ENCODE measurements around the gene CA5A. TPM values are rescaled to one million over a fixed set of nuclear protein-coding genes. Genes with fewer than 3 reads are reported as not detected.

CA5A gene
- total RNA-seq, 1 experiment from 2014 or later, result not detected

DNA sequence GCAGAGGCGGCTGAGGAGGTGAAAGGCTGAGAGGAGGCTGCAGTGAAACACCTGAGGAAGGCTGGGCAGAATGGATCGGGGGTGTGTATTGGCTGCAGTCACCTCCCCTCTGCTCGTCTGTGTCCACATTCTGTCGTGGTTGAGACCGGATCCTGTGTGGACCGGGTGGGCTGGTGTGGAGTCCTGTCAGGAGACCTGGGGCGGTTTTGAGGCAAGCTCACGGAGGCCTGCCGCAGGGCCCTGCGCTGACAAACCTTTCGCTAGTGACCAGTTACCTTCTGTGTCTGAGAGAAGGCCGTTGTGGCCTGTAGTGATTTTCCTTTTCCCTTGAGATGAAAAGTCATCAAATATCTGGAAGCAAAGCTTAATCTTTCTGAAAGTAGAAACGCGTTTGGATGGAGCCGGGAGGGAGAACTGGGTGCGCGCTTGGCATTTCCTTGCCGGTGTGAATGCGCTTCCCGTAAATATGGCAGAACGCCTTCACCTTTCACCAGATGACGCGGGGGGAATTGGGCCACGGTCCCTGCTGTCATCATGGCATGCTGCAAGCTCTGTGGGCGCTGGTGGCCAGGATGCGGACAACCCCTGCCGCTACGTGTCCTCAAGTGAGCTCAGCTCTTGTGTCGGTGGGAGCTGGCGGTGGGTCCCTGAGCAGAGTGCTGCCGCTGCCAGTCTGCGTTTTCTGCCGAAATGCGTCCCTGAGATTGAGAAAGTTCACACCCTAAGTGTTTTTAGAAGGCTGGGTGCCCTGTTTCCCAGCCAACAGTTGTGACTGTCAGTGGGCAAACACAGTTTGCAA is 21.2 kb upstream of the CA5A start:
- no TSS peak for BruUV-seq (replicated peaks)
- Histone ChIP-seq H3K9me2 (ENCODE audit: insufficient read depth) (no peaks in the 10 kb centered on the region), H3K9ac (ENCODE audit: low read length) (no peak overlapping the region), H3K36me3 (ENCODE audit: control insufficient read depth in 1 of 2, insufficient read depth in 2 of 2, low read length in 2 of 2) (peaks cover 0 to 16% of the 10 kb centered on the region in 2 experiments; a peak in 1 of 4 replicates), H3K27me3 (ENCODE audit: insufficient read depth, low read length) (no peaks in the 10 kb centered on the region), H3K4me2 (ENCODE audit: low read length) (no peak overlapping the region), H4K20me1 (ENCODE audit: insufficient read depth) (no peaks in the 10 kb centered on the region), H3K9me3 (ENCODE audit: control insufficient read depth in 1 of 2, insufficient read depth in 1 of 2, low read depth in 1 of 2, low read length in 2 of 2) (no peaks in the 10 kb centered on the region), H2AFZ (ENCODE audit: low read depth, low read length, poor library complexity, severe bottlenecking) (no peak overlapping the region), H3K4me3 (replicated peaks in 1 of 2; ENCODE audit: low read depth in 1 of 2, low read length in 2 of 2) (no peak overlapping the region), H3K4me1 (ENCODE audit: control insufficient read depth in 1 of 2, insufficient read depth in 2 of 2, low read length in 2 of 2) (peaks cover 4% of the 10 kb centered on the region in 2 experiments), H3K79me2 (ENCODE audit: insufficient read depth, low read length) (peaks cover 96% of the 10 kb centered on the region), H3K27ac (ENCODE audit: low read depth, low read length) (no peak overlapping the region)
- TF ChIP-seq POLR2A (IDR thresholded peaks at IDR 0.05; ENCODE audit: borderline replicate concordance, extremely low read depth, insufficient read depth, insufficient read length), result no peak
- no peak for TF ChIP-seq EZH2 (IDR thresholded peaks at IDR 0.05)
- TF ChIP-seq CEBPB (IDR thresholded peaks at IDR 0.05; ENCODE audit: low read depth), result no peak
- TF ChIP-seq, protein P1, sequence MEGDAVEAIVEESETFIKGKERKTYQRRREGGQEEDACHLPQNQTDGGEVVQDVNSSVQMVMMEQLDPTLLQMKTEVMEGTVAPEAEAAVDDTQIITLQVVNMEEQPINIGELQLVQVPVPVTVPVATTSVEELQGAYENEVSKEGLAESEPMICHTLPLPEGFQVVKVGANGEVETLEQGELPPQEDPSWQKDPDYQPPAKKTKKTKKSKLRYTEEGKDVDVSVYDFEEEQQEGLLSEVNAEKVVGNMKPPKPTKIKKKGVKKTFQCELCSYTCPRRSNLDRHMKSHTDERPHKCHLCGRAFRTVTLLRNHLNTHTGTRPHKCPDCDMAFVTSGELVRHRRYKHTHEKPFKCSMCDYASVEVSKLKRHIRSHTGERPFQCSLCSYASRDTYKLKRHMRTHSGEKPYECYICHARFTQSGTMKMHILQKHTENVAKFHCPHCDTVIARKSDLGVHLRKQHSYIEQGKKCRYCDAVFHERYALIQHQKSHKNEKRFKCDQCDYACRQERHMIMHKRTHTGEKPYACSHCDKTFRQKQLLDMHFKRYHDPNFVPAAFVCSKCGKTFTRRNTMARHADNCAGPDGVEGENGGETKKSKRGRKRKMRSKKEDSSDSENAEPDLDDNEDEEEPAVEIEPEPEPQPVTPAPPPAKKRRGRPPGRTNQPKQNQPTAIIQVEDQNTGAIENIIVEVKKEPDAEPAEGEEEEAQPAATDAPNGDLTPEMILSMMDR (IDR thresholded peaks at IDR 0.05 in 2 of 3, conservative IDR thresholded peaks at IDR 0.05 in 1 of 3; ENCODE audit: borderline replicate concordance in 1 of 3, insufficient read depth in 1 of 3, low read depth in 2 of 3, low read length in 2 of 3), result no peak
- TF ChIP-seq ELF1 (IDR thresholded peaks at IDR 0.05; ENCODE audit: borderline replicate concordance, low read depth), result no peak
- no peak for TF ChIP-seq RAD21 (IDR thresholded peaks at IDR 0.05; ENCODE audit: low read depth)
- TF ChIP-seq ZNF274 (IDR thresholded peaks at IDR 0.05; ENCODE audit: low read depth, low read length), result no peak
- TF ChIP-seq, protein P2, sequence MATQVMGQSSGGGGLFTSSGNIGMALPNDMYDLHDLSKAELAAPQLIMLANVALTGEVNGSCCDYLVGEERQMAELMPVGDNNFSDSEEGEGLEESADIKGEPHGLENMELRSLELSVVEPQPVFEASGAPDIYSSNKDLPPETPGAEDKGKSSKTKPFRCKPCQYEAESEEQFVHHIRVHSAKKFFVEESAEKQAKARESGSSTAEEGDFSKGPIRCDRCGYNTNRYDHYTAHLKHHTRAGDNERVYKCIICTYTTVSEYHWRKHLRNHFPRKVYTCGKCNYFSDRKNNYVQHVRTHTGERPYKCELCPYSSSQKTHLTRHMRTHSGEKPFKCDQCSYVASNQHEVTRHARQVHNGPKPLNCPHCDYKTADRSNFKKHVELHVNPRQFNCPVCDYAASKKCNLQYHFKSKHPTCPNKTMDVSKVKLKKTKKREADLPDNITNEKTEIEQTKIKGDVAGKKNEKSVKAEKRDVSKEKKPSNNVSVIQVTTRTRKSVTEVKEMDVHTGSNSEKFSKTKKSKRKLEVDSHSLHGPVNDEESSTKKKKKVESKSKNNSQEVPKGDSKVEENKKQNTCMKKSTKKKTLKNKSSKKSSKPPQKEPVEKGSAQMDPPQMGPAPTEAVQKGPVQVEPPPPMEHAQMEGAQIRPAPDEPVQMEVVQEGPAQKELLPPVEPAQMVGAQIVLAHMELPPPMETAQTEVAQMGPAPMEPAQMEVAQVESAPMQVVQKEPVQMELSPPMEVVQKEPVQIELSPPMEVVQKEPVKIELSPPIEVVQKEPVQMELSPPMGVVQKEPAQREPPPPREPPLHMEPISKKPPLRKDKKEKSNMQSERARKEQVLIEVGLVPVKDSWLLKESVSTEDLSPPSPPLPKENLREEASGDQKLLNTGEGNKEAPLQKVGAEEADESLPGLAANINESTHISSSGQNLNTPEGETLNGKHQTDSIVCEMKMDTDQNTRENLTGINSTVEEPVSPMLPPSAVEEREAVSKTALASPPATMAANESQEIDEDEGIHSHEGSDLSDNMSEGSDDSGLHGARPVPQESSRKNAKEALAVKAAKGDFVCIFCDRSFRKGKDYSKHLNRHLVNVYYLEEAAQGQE (IDR thresholded peaks at IDR 0.05; ENCODE audit: low read depth), result no peak
- TF ChIP-seq, protein P3, sequence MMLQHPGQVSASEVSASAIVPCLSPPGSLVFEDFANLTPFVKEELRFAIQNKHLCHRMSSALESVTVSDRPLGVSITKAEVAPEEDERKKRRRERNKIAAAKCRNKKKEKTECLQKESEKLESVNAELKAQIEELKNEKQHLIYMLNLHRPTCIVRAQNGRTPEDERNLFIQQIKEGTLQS (IDR thresholded peaks at IDR 0.05), result no peak
- no peak for TF ChIP-seq SRF (IDR thresholded peaks at IDR 0.05; ENCODE audit: low read depth)
- no peak for TF ChIP-seq SP1 (IDR thresholded peaks at IDR 0.05; ENCODE audit: low read depth)
- no peak for TF ChIP-seq JUND (IDR thresholded peaks at IDR 0.05)
- no peak for TF ChIP-seq YY1 (IDR thresholded peaks at IDR 0.05; ENCODE audit: extremely low read depth, insufficient replicate concordance, low read depth, low read length)
- POLR2A ChIA-PET, result interaction anchor here (0.5 kb wide), 1 partner anchor 602 kb away, joined by 3 read pairs; no protein-coding TSS in a partner anchor
- DNase-seq (ENCODE audit: low read depth, low spot score) (no peak), ATAC-seq (no peak)
- intact Hi-C loops (cut with micrococcal nuclease), result no loop called here
- RAD21 ChIA-PET (ENCODE audit: low non-redundant PET in 1 of 2, low total read pairs in 2 of 2, uncharacterized antibody in 2 of 2, unreplicated experiment in 2 of 2), result no interaction called here
- CTCF ChIA-PET, result no interaction called here
